Transverse colon (tissue), 4 donors: ENCODE data around the gene SLC2A9.

Source experiments
- POLR2A ChIP-seq: fragments of 450-650 bp; IDR thresholded peaks from one replicate; pipeline ENCODE4 v1.6.1; 2016; ENCODE audit warnings: antibody characterized with exemption, mild to moderate bottlenecking, moderate library complexity
- POLR2AphosphoS5 ChIP-seq, 3 donors: sonication (generic); formaldehyde crosslinking; IDR thresholded peaks; one replicate each; pipeline ENCODE4 v1.6.1; 2016; ENCODE audit warnings: antibody characterized with exemption in 3 of 3
- TF ChIP-seq, protein P1 (sequence below), 5 experiments: fragments of 200-600 bp in 3 of 5; fragments of 450-650 bp in 2 of 5; sonication (generic) in 3 of 5; IDR thresholded peaks; 1 replicate in 2 of 5; 2 replicates in 3 of 5; pipeline ENCODE4 v1.5.1; 2016 to 2017; ENCODE audit warnings: antibody characterized with exemption in 5 of 5, inconsistent platforms in 3 of 5, mild to moderate bottlenecking in 2 of 5, moderate library complexity in 1 of 5

DNA sequence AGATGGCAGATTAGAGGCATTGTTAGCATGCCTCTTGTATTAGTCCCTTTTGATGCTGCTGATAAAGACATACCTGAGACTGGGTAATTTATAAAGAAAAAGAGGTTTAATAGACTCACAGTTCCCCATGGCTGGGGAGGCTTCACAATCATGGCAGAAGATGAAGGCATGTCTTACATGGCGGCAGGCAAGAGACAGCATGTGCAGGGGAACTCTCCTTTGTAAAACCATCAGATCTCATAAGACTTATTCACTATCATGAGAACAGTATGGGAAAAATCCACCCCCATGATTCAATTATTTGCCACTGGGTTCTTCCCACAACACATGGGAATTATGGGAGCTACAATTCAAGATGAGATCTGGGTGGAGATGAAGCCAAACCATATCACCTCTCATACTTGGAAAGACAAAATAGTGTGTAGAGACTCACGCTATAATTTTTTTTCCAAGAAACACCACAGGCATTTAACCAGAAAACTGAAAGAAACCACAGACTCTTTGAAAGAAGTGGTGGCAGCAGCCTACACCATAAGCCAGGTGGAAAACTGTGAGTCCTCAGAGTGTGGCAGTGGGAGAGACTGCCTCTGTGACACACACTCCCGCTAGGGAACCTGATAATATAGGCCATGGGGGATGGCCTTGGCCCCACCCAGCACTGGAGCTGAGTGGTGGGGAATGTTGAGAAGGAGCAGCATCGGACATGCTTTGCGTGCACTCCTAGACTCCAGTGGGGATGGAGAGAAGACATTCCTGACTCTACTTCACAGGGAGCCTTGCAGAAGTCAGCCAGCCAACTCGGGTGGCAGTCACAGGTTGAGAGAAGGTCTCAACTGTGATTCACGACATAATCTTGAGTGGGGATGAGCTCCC, 51.5 kb downstream of the SLC2A9 start:
- TF ChIP-seq, protein P1, sequence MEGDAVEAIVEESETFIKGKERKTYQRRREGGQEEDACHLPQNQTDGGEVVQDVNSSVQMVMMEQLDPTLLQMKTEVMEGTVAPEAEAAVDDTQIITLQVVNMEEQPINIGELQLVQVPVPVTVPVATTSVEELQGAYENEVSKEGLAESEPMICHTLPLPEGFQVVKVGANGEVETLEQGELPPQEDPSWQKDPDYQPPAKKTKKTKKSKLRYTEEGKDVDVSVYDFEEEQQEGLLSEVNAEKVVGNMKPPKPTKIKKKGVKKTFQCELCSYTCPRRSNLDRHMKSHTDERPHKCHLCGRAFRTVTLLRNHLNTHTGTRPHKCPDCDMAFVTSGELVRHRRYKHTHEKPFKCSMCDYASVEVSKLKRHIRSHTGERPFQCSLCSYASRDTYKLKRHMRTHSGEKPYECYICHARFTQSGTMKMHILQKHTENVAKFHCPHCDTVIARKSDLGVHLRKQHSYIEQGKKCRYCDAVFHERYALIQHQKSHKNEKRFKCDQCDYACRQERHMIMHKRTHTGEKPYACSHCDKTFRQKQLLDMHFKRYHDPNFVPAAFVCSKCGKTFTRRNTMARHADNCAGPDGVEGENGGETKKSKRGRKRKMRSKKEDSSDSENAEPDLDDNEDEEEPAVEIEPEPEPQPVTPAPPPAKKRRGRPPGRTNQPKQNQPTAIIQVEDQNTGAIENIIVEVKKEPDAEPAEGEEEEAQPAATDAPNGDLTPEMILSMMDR (IDR thresholded peaks at IDR 0.05): no peak
- TF ChIP-seq POLR2AphosphoS5 (IDR thresholded peaks at IDR 0.05): no peak
- TF ChIP-seq POLR2A: no peak
